Gastrocnemius medialis (tissue), 4 donors: ENCODE results near the gene PLEKHG4. TPM values are rescaled to one million over a fixed set of nuclear protein-coding genes. Genes with fewer than 3 reads are reported as not detected.
A peak's percentile ranks its signal among the peaks of the same experiment; 100 is the strongest.

Experiments
- ATAC-seq, 2 donors: fragments of 150-250 bp; one replicate each; pipeline ENCODE4 v1.9.1; 2016
- DNase-seq, 2 donors: peaks; one replicate each; pipeline ENCODE4 v3.0.0-alpha.2; 2019
- H3K27ac ChIP-seq, 4 donors: fragments of 200-600 bp; sonication (generic); 1 replicate in 1 of 4; 2 replicates in 3 of 4; pipeline ENCODE4 v1.5.1; 2016 to 2018; ENCODE audit warnings: mild to moderate bottlenecking in 2 of 4, moderate library complexity in 1 of 4
- H3K27me3 ChIP-seq, 3 donors: fragments of 200-600 bp; sonication (generic) in 2 of 3; 1 replicate in 1 of 3; 2 replicates in 2 of 3; pipeline versions ENCODE4 v1.5.1 to v1.6.0; 2016 to 2019; ENCODE audit warnings: mild to moderate bottlenecking in 1 of 3, moderate library complexity in 1 of 3
- H3K36me3 ChIP-seq, 2 donors: fragments of 200-600 bp; sonication (generic) in 1 of 2; one replicate each; pipeline ENCODE4 v1.5.1; 2017 to 2018
- H3K4me1 ChIP-seq, 2 donors: fragments of 200-600 bp; sonication (generic) in 1 of 2; one replicate each; pipeline ENCODE4 v1.5.1; 2016 to 2017; ENCODE audit warnings: mild to moderate bottlenecking in 2 of 2
- H3K4me3 ChIP-seq, 4 donors: fragments of 200-600 bp; sonication (generic) in 3 of 4; 1 replicate in 1 of 4; 2 replicates in 3 of 4; pipeline ENCODE4 v1.5.1; 2016 to 2019; ENCODE audit warnings: mild to moderate bottlenecking in 2 of 4
- H3K9me3 ChIP-seq, 3 donors: fragments of 200-600 bp; sonication (generic) in 2 of 3; 1 replicate in 1 of 3; 2 replicates in 2 of 3; pipeline ENCODE4 v1.5.1; 2016 to 2019
- CTCF ChIP-seq, 5 experiments: fragments of 450-650 bp in 3 of 5; fragments of 200-600 bp in 2 of 5; sonication (generic) in 2 of 5; IDR thresholded peaks in 4 of 5; conservative IDR thresholded peaks in 1 of 5; 1 replicate in 4 of 5; 2 replicates in 1 of 5; pipeline ENCODE4 v1.5.1; 2016 to 2019; ENCODE audit warnings: antibody characterized with exemption in 5 of 5, mild to moderate bottlenecking in 3 of 5, moderate library complexity in 3 of 5
- POLR2A ChIP-seq, 2 donors: fragments of 450-650 bp; IDR thresholded peaks; one replicate each; pipeline ENCODE4 v1.6.1; 2017; ENCODE audit warnings: antibody characterized with exemption in 2 of 2, mild to moderate bottlenecking in 2 of 2, moderate library complexity in 2 of 2
- in situ Hi-C, 4 donors: fragments of 200-750 bp; cut with MboI; loops; one replicate each; pipeline versions ENCODE4 v1.15.0 to v1.8.0; 2017; ENCODE audit warnings: low sequenced_read_pairs in 4 of 4
- intact Hi-C: fragments of 100-400 bp; cut with DNase I; formaldehyde crosslinking; loops from one replicate; pipeline ENCODE4 v1.15.1; 2023; ENCODE audit warnings: low total_unique reads
- total RNA-seq, 4 donors: library from RNA; depleted of rRNA; stranded (reverse); fragments of >200 nt; gene quantifications; one replicate each; pipeline versions ENCODE4 v1.1.0 to v1.2.3, GENCODE V29; 2016

The PLEKHG4 gene
- total RNA-seq, 4 donors from 2014 or later: 1.1 to 16.5 (median 2.6) TPM

GRCh38 chr16:67317853-67318252, 38.5 kb downstream of the PLEKHG4 start:
- DNase-seq (no peak), ATAC-seq (no peak)
- in situ Hi-C loops (no loop called here), intact Hi-C loops (no loop called here)
- Histone ChIP-seq H3K4me3 (no peak overlapping the region), H3K4me1 (no peaks in the 10 kb centered on the region), H3K27me3 (peaks cover 7 to 27% (median 15%) of the 10 kb centered on the region in 3 donors), H3K27ac (no peak overlapping the region), H3K9me3 (no peaks in the 10 kb centered on the region), H3K36me3 (no peaks in the 10 kb centered on the region)
- no peak for TF ChIP-seq CTCF (IDR thresholded peaks at IDR 0.05 in 4 of 5, conservative IDR thresholded peaks at IDR 0.05 in 1 of 5)
- TF ChIP-seq POLR2A (IDR thresholded peaks at IDR 0.05): no peak

- H3K27ac ChIP-seq: no peak overlapping the region
- no peak for TF ChIP-seq CTCF (IDR thresholded peaks at IDR 0.05 in 4 of 5, conservative IDR thresholded peaks at IDR 0.05 in 1 of 5)
- TF ChIP-seq POLR2A (IDR thresholded peaks at IDR 0.05): no peak
- H3K36me3 ChIP-seq: no peaks in the 10 kb centered on the region
- peak overlapping the region; percentile 41 to 52 (median 47) for H3K4me3 ChIP-seq
- H3K27me3 ChIP-seq: peaks cover 10 to 27% (median 22%) of the 10 kb centered on the region in 3 donors
- no peaks in the 10 kb centered on the region for H3K9me3 ChIP-seq
- DNase-seq (no peak), ATAC-seq (no peak)
- no peaks in the 10 kb centered on the region for H3K4me1 ChIP-seq
- in situ Hi-C loops: no loop called here
- intact Hi-C loops: no loop called here
Measured at GRCh38 chr16:67326115-67326471, 46.8 kb downstream of the PLEKHG4 start.

- H3K9me3 ChIP-seq: no peaks in the 10 kb centered on the region
- no peaks in the 10 kb centered on the region for H3K4me1 ChIP-seq
- TF ChIP-seq CTCF (IDR thresholded peaks at IDR 0.05 in 4 of 5, conservative IDR thresholded peaks at IDR 0.05 in 1 of 5) (peak; percentile 7 to 48 (median 25)), POLR2A (IDR thresholded peaks at IDR 0.05) (no peak)
- peak within 1 kb of the TSS; percentile 41 to 52 (median 47) for H3K4me3 ChIP-seq
- H3K27ac ChIP-seq: no peak within 1 kb of the TSS
- intact Hi-C loops (no loop called here), in situ Hi-C loops (no loop called here)
- H3K27me3 ChIP-seq: peaks cover 10 to 27% (median 18%) of the 10 kb centered on the region in 3 donors
- ATAC-seq: peak in 1 of 2 donors; percentile 42
- DNase-seq: peak in 1 of 2 donors; percentile 1
- H3K36me3 ChIP-seq: no peaks in the 10 kb centered on the region
Measured at GRCh38 chr16:67326472-67327309, 47.4 kb downstream of the PLEKHG4 start, which contains the start of the genes KCTD19 and LRRC36. TSS of gene KCTD19 (minus strand) at chr16:67326741. CDS start at chr16:67326707, 34 bp downstream. TSS of gene LRRC36 (plus strand) at chr16:67326815. CDS start at chr16:67326863, 48 bp downstream.

- in situ Hi-C loops (no loop called here), intact Hi-C loops (no loop called here)
- ATAC-seq: no peak
- no peak for DNase-seq
- Histone ChIP-seq H3K4me1 (no peaks in the 10 kb centered on the region), H3K4me3 (no peak overlapping the region), H3K36me3 (no peaks in the 10 kb centered on the region), H3K27ac (no peak overlapping the region), H3K27me3 (peaks cover 7 to 26% (median 10%) of the 10 kb centered on the region in 3 donors), H3K9me3 (no peaks in the 10 kb centered on the region)
- TF ChIP-seq POLR2A (IDR thresholded peaks at IDR 0.05) (no peak), CTCF (IDR thresholded peaks at IDR 0.05 in 4 of 5, conservative IDR thresholded peaks at IDR 0.05 in 1 of 5) (no peak)
Measured at GRCh38 chr16:67327743-67328142, 48.4 kb downstream of the PLEKHG4 start.
